Immature natural killer cell (primary cell): ENCODE data around the gene IL4I1. TPM values are rescaled to one million over a fixed set of nuclear protein-coding genes. Genes with fewer than 3 reads are reported as not detected.

Experiments used
- DNase-seq, 3 donors: peaks; one replicate each; pipeline ENCODE4 v3.0.0; 2022; ENCODE audit warnings: mixed read lengths in 1 of 3
- H3K27ac Mint-ChIP-seq, 6 donors: one replicate each; pipeline ENCODE4 v1.8.0; 2020; ENCODE audit warnings: mixed read lengths in 6 of 6, mild to moderate bottlenecking in 5 of 6, inconsistent platforms in 4 of 6, moderate library complexity in 3 of 6
- H3K27me3 Mint-ChIP-seq, 3 donors: one replicate each; pipeline ENCODE4 v1.8.0; 2020 to 2021; ENCODE audit warnings: low read depth in 3 of 3, mild to moderate bottlenecking in 3 of 3, mixed read lengths in 3 of 3, moderate library complexity in 3 of 3, inconsistent platforms in 1 of 3
- H3K36me3 Mint-ChIP-seq, 3 donors: one replicate each; pipeline ENCODE4 v1.8.0; 2020; ENCODE audit warnings: mixed read lengths in 3 of 3, inconsistent platforms in 2 of 3, mild to moderate bottlenecking in 2 of 3
- H3K4me1 Mint-ChIP-seq, 2 donors: one replicate each; pipeline ENCODE4 v1.8.0; 2020; ENCODE audit warnings: inconsistent platforms in 2 of 2, mild to moderate bottlenecking in 2 of 2, mixed read lengths in 2 of 2, moderate library complexity in 1 of 2
- H3K4me3 Mint-ChIP-seq, 5 donors: one replicate each; pipeline ENCODE4 v1.8.0; 2020; ENCODE audit warnings: mild to moderate bottlenecking in 5 of 5, mixed read lengths in 5 of 5, inconsistent platforms in 3 of 5, moderate library complexity in 3 of 5
- H3K9me3 Mint-ChIP-seq, 6 donors: one replicate each; pipeline ENCODE4 v1.8.0; 2020; ENCODE audit warnings: mild to moderate bottlenecking in 6 of 6, mixed read lengths in 6 of 6, inconsistent platforms in 4 of 6, moderate library complexity in 3 of 6
- polyA plus RNA-seq, 3 donors: library from polyadenylated mRNA; unstranded; fragments of 300-500 nt; fragmentation: Illumina TruSeq; gene quantifications; one replicate each; pipeline ENCODE4 v1.2.3, GENCODE V29; 2021

IL4I1 gene
- polyA plus RNA-seq, 3 donors from 2014 or later = 0.27 to 0.40 TPM; not detected in 1

GRCh38 chr19:49887037-49887664, 9.5 kb downstream of the IL4I1 start:
- peaks cover 0 to 6% (median 2%) of the 10 kb centered on the region in 3 donors for H3K27me3 Mint-ChIP-seq
- H3K27ac Mint-ChIP-seq = no peak overlapping the region
- DNase-seq = no peak
- peaks cover 8 to 20% (median 10%) of the 10 kb centered on the region in 3 donors for H3K36me3 Mint-ChIP-seq
- no peak overlapping the region for H3K4me3 Mint-ChIP-seq
- H3K4me1 Mint-ChIP-seq = peaks cover 0 to 10% of the 10 kb centered on the region in 2 donors
- H3K9me3 Mint-ChIP-seq = peaks cover 0 to 2% (median 0%) of the 10 kb centered on the region in 6 donors

GRCh38 chr19:49884760-49885159, 11.9 kb downstream of the IL4I1 start:
- H3K4me1 Mint-ChIP-seq = peaks cover 0 to 2% of the 10 kb centered on the region in 2 donors
- DNase-seq = no peak
- peaks cover 9 to 24% (median 10%) of the 10 kb centered on the region in 3 donors for H3K36me3 Mint-ChIP-seq
- peak overlapping the region in 1 of 6 donors; percentile 10 for H3K27ac Mint-ChIP-seq
- H3K4me3 Mint-ChIP-seq = no peak overlapping the region
- no peaks in the 10 kb centered on the region for H3K9me3 Mint-ChIP-seq
- H3K27me3 Mint-ChIP-seq = peaks cover 0 to 2% (median 2%) of the 10 kb centered on the region in 3 donors

- H3K27me3 Mint-ChIP-seq = peaks cover 0 to 2% (median 2%) of the 10 kb centered on the region in 3 donors
- peaks cover 9 to 25% (median 12%) of the 10 kb centered on the region in 3 donors for H3K36me3 Mint-ChIP-seq
- H3K9me3 Mint-ChIP-seq = no peaks in the 10 kb centered on the region
- no peak overlapping the region for H3K27ac Mint-ChIP-seq
- H3K4me3 Mint-ChIP-seq = no peak overlapping the region
- no peak for DNase-seq
- peaks cover 1 to 2% of the 10 kb centered on the region in 2 donors for H3K4me1 Mint-ChIP-seq
These were observed 12.6 kb downstream of the IL4I1 start for GRCh38 chr19:49884109-49884508.

- no peak for DNase-seq
- Mint-ChIP-seq H3K4me3 (no peak overlapping the region), H3K27me3 (peaks cover 2% of the 10 kb centered on the region in 3 donors), H3K9me3 (no peaks in the 10 kb centered on the region), H3K4me1 (peaks cover 11 to 12% of the 10 kb centered on the region in 2 donors), H3K27ac (no peak overlapping the region), H3K36me3 (peaks cover 9 to 28% (median 15%) of the 10 kb centered on the region in 3 donors)
These were observed 13.6 kb downstream of the IL4I1 start for GRCh38 chr19:49883094-49883493.

- no peak overlapping the region for H3K4me3 Mint-ChIP-seq
- H3K9me3 Mint-ChIP-seq = no peaks in the 10 kb centered on the region
- H3K27ac Mint-ChIP-seq = no peak overlapping the region
- peaks cover 9 to 28% (median 15%) of the 10 kb centered on the region in 3 donors for H3K36me3 Mint-ChIP-seq
- H3K4me1 Mint-ChIP-seq = peaks cover 14 to 15% of the 10 kb centered on the region in 2 donors
- DNase-seq = no peak
- peaks cover 2% of the 10 kb centered on the region in 3 donors for H3K27me3 Mint-ChIP-seq
These were observed 14.0 kb downstream of the IL4I1 start for GRCh38 chr19:49882643-49883042.

- H3K4me1 Mint-ChIP-seq = peaks cover 14 to 15% of the 10 kb centered on the region in 2 donors
- no peak for DNase-seq
- H3K4me3 Mint-ChIP-seq = no peak overlapping the region
- H3K36me3 Mint-ChIP-seq = peaks cover 9 to 28% (median 15%) of the 10 kb centered on the region in 3 donors
- peaks cover 2% of the 10 kb centered on the region in 3 donors for H3K27me3 Mint-ChIP-seq
- peak overlapping the region in 1 of 6 donors; percentile 43 for H3K27ac Mint-ChIP-seq
- no peaks in the 10 kb centered on the region for H3K9me3 Mint-ChIP-seq
These were observed 14.9 kb downstream of the IL4I1 start for GRCh38 chr19:49881672-49882394.

- Mint-ChIP-seq H3K4me3 (no peak overlapping the region), H3K27me3 (peaks cover 2% of the 10 kb centered on the region in 3 donors), H3K36me3 (peaks cover 9 to 28% (median 15%) of the 10 kb centered on the region in 3 donors), H3K27ac (no peak overlapping the region), H3K9me3 (no peaks in the 10 kb centered on the region), H3K4me1 (peaks cover 14 to 15% of the 10 kb centered on the region in 2 donors)
- no peak for DNase-seq
These were observed 15.5 kb downstream of the IL4I1 start for GRCh38 chr19:49881186-49881585.

- Mint-ChIP-seq H3K27me3 (peaks cover 2% of the 10 kb centered on the region in 3 donors), H3K9me3 (no peaks in the 10 kb centered on the region), H3K4me1 (peaks cover 21 to 23% of the 10 kb centered on the region in 2 donors), H3K27ac (peak overlapping the region in 2 of 6 donors; percentile 30 to 34), H3K36me3 (peaks cover 9 to 26% (median 15%) of the 10 kb centered on the region in 3 donors), H3K4me3 (peak overlapping the region in 2 of 5 donors; percentile 35 to 50)
- DNase-seq = no peak
These were observed 16.4 kb downstream of the IL4I1 start for GRCh38 chr19:49880162-49880869.

- DNase-seq = no peak
- peaks cover 2 to 3% (median 2%) of the 10 kb centered on the region in 3 donors for H3K27me3 Mint-ChIP-seq
- peaks cover 23 to 29% of the 10 kb centered on the region in 2 donors for H3K4me1 Mint-ChIP-seq
- peak overlapping the region in 2 of 6 donors; percentile 30 to 53 for H3K27ac Mint-ChIP-seq
- H3K9me3 Mint-ChIP-seq = no peaks in the 10 kb centered on the region
- H3K36me3 Mint-ChIP-seq = peaks cover 9 to 19% (median 10%) of the 10 kb centered on the region in 3 donors
- H3K4me3 Mint-ChIP-seq = peak overlapping the region in 2 of 5 donors; percentile 25 to 50
These were observed 17.3 kb downstream of the IL4I1 start for GRCh38 chr19:49879243-49879963.

GRCh38 chr19:49878744-49879070, 18.0 kb downstream of the IL4I1 start:
- Mint-ChIP-seq H3K4me1 (peaks cover 23 to 29% of the 10 kb centered on the region in 2 donors), H3K27me3 (peaks cover 2% of the 10 kb centered on the region in 3 donors), H3K4me3 (peak overlapping the region in 2 of 5 donors; percentile 56 to 65), H3K9me3 (no peaks in the 10 kb centered on the region), H3K36me3 (peaks cover 9 to 17% (median 10%) of the 10 kb centered on the region in 3 donors), H3K27ac (peak overlapping the region in 1 of 6 donors; percentile 53)
- DNase-seq = no peak

GRCh38 chr19:49877879-49878743, 18.6 kb downstream of the IL4I1 start:
- Mint-ChIP-seq H3K9me3 (no peaks in the 10 kb centered on the region), H3K4me3 (no peak overlapping the region)

GRCh38 chr19:49877020-49877878, 19.4 kb downstream of the IL4I1 start, which contains the start of the genes AKT1S1 and TBC1D17:
TSS of gene AKT1S1 (minus strand) at chr19:49877355. CDS start at chr19:49873295, 4,060 bp downstream.
TSS of gene TBC1D17 (plus strand) at chr19:49877702. CDS start at chr19:49877724, 22 bp downstream.
- H3K9me3 Mint-ChIP-seq = no peaks in the 10 kb centered on the region

More at GRCh38 chr19:49877879-49878743, 18.6 kb downstream of the IL4I1 start:
- DNase-seq = peak; percentile 96 to 98 (median 98)
- peaks cover 23 to 29% of the 10 kb centered on the region in 2 donors for H3K4me1 Mint-ChIP-seq
- H3K36me3 Mint-ChIP-seq = peaks cover 4 to 13% (median 6%) of the 10 kb centered on the region in 3 donors
- peaks cover 2% of the 10 kb centered on the region in 3 donors for H3K27me3 Mint-ChIP-seq
- H3K27ac Mint-ChIP-seq = no peak overlapping the region

More at GRCh38 chr19:49877020-49877878, 19.4 kb downstream of the IL4I1 start, which contains the start of the genes AKT1S1 and TBC1D17:
- Mint-ChIP-seq H3K36me3 (peaks cover 2 to 9% (median 5%) of the 10 kb centered on the region in 3 donors), H3K4me3 (no peak within 1 kb of the TSS), H3K27ac (no peak within 1 kb of the TSS), H3K4me1 (peaks cover 23 to 29% of the 10 kb centered on the region in 2 donors), H3K27me3 (peaks cover 2% of the 10 kb centered on the region in 3 donors)
- peak; percentile 99 to 100 (median 100) for DNase-seq
